Colon (tissue), 2 donors: ENCODE measurements around the gene FRMD1.

Source experiments
- FAIRE-seq: peaks from 2 replicates; lab custom pipeline; 2012; peaks lifted over from hg19 to GRCh38; lab: Jason Lieb, UNC
- donor health status: control.
- donor health status: control.

FRMD1 gene

DNA sequence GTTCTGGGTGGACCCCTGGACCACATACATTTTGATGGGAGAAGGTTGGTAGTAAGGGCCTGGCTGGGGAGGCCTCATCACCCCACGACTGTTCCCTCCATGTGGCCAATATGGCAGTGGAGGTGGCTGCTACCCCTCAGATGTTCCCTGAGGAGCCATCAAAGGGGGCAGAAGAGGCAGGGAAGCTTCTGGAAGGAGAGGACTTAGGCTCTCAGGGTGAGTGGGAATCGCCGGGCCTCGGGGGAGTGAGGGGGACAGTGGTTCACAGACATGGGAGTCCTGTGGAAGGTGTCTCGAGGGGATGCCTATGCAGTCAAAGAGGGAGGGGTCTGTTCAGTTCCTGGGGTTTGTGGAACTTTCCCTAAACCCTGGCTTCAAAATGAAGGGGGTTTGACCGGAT, 32.9 kb upstream of the FRMD1 start:
- no peak for FAIRE-seq

DNA sequence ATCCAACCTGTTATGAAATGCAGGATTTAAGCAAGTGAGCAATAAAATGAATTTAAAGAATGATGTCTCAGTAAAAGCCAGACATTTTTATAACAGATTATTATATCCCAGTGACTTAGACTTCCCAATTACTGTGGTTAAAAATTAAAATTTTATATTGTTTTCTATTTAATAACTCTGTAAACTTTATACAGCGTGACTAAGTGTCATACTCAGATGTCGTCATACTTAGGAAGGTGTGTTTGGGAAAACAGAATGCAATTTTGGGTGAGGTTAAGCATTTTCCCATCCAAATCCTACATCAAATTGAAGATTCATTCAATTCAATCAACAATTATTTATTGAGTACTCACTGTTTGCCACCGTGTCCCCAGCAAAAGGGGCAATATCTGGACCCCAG, 31.4 kb upstream of the FRMD1 start:
- no peak for FAIRE-seq

DNA sequence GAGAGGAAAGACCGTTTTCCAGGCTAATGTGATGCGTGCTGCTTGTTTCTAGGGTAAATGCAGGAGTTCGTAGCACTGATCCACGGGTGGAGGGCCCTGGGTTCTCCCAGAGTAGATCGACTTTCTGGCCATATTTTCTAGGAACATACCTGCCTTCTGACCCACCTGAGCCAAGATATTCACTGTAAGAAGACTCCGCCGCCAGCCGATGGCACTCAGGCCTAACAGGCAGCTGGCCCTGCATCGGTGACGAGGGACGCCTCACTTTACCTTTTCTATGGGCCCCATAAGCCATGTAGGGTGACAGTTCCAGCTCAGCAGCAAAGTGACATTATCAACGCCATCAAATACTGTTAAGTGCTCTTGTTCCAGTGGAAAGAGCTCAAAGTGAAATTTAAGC, 30.2 kb upstream of the FRMD1 start:
- no peak for FAIRE-seq

DNA sequence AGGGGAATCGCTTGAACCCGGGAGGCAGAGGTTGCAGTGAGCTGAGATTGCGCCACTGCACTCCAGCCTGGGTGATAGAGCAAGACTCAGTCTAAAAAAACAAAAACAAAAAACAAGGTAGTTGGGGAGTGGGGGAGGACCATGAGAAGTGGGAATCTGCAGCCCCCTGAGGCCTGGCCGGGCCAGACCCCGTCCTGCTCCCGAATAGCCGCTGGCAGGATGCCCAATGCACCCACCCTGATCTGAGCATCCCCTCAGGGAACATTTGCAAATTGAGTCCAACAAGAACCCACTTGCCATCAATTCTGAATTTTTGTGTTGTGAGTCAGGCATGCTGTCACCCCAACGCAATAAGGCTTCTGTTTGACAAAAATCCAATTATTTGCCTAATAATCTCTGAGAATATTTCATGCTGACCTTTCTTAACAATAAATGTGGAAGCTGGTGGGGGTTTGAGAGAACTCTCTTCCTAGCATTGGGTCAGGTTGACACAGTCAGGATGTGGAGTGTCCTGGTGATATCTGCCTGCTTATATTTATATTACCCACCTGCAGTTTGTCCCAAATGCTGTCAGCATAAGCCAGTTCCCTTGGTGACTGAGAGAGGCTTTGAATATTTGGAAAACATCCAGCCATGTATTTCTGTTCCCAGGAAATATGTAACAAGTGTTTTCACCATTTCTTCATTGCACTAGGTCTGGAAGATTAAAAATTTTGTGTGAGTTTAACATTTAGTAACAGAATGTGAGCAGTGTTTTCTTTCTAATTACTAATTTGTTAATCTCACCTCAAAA, 28.4 kb upstream of the FRMD1 start:
- FAIRE-seq: no peak

DNA sequence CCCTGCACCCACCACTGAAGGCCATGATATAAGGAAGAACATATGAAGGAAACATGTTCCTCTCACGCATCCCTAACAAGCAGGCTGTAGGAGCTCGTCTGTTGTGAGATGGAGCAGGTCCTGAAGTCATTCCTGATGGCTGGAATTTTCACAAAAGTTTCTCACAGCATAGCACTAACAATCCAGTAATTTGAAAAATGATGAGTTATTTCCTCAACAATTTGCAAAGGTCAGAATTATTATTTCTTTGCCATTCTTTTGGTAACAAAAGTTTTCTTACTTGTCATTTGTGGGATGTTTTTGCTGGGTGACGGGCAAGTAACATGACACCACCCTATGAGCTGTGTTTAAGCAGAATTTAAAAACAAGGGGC, 27.6 kb upstream of the FRMD1 start:
- FAIRE-seq: no peak

DNA sequence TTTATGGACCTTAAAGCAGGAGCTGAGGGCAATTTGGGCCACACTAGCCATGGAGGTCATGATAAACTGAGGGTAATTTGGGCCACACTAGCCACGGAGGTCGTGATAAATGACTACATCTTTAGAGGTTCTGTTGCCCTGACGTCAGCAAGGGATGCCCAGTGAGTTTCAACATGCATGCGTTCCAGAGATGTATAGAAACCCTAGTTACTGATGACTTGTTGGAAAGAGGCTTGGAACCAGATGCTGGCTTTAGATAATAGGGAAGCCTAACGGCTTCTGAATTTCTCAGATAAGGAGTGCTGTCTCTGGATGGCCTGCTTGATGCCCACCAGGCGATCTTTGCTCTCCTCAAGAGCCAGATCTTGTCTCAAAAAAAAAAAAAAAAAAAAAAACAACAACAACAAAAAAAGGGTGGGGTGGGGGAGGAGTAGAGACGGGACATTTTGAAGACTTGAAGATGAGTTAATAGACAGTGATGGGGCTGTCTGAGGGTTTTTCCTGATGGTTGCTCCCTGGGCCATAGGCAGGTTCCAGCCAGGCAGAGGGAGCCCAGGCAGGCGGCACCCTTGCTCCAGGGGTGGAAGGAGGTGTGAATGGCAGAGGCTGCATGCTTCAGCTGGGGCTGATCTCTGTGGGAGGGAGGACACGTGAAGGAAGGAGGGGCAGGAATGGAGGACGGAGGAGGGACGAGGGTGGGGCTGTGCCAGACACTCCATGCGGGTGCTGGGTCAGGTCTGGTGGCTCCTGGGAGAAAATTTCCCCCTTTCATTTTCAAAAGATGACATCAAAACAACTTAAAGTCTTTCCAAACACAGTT, 27.0 kb upstream of the FRMD1 start:
- FAIRE-seq: no peak

DNA sequence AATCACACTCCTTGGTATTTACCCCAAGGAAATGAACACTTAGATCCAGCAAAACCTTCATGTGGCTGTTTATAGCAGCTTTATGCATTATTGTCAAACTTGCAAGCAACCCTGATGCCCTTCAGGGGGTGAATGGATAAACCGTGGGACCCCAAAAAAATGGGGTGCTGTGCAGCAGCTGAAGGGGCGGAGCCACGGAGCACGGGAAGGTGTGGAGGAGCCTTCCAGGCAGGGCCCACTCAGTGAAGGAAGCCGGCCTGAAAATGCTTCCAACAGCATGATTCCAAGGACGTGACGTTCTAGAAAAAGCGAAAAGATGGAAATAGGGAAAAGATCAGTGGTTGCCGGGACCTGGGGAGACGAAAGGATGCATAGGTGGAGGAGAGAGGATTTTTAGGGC, 25.6 kb upstream of the FRMD1 start:
- FAIRE-seq: no peak

DNA sequence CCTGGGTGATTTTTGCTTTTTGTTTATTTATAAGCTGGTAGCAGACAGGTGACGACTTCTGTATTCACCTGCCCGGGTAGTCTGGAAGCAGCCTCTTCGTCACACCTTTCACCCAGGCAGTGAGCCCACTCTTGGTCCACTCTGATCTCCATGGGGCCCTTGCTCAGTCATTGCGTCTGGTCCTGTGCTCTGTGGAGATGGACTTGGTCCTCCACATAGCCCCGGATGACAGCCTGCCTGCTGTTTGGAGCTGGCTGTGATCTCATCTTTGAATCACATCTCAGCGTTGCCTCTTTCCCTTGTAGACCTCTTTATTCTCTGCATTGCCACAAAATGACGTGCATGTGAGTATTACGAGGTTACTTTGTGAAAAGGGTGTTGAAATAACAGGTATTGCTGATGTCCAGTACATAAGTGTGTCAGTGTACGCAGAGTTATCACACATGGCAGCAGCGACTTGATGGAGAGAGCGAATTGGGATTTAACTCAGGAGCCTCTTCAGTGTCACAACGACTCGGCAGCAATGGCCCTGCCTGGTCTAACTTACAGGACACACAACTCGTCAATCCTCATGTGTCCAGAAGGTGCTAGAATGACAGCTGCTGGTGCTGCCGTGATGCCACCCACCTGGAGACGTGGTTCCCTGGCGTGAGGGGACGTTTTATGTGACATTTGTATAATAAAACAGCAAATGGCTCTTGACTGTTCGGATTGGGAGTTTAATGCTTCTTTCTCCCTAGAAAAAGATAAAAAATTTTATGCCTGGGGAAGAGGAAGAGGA, 24.2 kb upstream of the FRMD1 start:
- FAIRE-seq: no peak

DNA sequence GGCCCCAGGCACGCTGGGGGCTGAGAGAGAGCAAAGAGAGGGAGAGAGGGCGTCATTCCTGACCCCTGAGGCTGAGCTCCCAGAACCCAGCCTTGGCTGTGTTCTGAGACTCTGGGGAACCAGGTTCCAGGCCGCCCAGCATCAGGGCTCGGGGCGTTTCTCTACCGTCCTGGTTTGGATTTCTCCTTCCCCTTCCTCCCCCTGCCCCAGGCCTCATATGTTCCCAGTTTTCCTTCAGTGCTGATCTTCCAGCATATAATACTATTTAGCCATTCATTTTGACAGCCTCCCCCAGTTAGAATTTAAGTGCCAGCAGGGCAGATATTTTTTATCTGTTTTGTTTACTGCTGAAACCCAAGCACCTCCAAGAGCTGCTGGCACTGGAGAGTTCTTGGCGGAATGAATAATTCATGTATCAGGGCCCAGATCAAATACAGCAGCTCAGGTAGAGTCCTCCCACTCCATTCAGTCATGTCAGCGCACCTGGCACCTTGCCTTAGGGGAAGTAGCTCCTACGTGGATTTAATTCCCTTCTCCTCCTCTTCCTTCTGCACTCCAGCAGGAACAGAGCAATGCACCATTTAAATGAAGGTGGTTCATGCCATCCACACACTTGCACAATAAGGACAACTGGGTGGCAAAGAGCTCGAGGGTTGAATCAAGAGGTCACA, 23.4 kb upstream of the FRMD1 start:
- FAIRE-seq: no peak

DNA sequence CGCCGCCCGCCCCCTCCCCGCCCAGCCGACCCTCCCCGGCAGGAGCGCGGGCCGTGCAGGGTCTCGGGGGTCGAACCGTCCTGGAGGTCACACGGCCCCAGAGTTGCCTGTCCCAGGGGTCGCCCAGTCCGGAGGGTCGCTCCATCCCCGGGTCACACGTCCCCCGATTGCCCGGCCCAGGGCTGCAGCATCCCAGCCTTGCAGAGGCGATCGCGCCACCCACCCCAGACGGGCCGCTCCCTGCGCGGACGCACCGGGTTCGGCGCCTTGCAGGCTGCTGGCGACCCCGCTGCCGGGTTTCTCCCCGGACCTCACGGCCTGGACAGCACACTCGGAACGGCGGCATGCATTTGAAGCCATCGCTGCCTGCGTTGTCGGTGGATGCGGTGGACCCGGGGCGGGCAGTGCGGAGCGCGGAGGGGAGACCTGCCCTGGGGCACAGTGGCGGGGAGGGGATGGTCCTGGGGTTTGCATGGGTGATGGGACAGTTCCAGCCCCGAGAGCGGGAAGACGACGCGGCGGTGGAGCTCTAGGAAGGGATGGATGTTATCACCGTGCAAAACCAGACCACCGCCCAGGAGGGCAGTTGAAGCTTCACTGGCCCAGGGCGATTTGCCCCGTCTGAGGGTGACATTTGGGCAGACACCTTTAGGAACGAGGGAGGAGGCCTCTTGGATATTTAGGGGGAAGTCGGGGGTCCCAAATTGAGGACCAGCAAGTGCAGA, 22.7 kb upstream of the FRMD1 start:
- no peak for FAIRE-seq

DNA sequence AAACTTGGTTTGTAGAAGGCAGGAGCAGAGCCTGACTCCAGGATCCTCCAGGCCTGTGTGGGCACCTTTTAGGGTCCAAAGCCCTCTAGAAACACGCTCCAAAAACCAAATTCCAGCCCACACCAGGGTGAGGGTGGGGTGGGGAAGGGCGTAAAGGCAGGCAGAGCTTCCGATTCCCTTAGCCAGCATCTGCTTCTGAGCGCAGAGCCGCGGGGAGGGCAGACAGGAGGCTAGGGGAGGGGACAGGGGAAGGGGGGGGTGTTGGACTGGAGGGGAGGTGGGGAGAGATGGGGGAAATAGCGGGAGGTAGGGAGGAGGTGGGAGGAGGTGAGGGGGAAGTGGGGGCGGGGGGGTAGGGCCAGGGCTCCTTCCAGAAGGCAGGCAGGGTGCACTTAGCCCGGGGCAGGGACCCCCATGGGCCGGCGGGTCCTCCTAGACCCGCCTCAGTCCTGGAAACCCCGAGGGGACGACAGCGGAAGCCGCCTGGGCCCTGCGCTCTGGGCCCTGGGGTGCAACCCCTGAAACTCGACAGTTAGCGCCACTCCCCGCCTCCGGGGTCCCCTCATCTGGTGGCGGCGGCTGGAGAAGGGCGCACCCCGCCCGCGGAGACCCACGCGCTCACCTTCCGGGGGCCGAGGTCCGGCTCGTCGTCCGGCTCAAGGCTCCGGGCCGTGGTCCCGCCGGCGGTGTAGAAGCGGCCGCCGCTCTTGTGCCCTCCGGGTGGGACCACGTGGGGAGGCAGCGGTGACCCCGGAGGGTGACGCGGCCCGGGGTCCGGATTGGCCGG, 22.0 kb upstream of the FRMD1 start:
- FAIRE-seq: no peak

DNA sequence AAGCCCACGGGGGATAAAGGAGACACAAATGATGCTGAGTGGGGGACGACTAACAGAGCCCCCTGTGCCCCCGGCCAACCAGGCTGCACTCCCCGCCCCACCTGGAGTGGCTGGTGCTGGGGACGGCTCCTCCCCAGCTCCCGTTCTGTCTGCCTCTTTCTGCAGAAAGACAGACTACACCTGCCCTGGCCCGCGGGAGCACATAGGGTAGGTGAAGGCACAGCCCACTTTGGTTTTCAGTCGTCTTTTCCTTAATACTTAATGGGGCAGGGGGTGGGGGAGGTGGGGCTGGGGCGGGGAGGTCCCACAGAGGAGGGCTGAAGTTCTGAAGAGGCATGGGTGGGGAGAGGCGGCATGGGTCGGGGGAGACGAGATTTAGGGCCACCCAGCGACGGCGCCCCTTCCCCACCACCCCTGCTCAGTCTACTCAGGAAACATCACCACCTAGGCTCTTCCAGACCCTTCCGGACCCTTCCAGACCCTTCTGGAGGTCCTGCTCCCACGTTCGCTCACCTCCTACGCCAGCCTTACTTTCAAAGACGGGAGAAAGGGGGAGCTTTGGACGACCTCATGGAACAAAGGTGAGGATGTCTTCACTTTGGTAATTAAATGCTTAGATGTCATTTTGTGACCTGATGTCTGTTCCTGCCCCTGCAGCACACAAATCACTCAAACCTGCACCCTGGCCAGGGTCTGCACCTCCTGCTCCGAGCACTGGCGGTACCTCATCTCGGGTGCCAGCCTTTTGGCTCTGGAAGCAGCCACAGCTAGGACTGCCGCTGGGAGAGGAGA, 21.2 kb upstream of the FRMD1 start:
- no peak for FAIRE-seq

DNA sequence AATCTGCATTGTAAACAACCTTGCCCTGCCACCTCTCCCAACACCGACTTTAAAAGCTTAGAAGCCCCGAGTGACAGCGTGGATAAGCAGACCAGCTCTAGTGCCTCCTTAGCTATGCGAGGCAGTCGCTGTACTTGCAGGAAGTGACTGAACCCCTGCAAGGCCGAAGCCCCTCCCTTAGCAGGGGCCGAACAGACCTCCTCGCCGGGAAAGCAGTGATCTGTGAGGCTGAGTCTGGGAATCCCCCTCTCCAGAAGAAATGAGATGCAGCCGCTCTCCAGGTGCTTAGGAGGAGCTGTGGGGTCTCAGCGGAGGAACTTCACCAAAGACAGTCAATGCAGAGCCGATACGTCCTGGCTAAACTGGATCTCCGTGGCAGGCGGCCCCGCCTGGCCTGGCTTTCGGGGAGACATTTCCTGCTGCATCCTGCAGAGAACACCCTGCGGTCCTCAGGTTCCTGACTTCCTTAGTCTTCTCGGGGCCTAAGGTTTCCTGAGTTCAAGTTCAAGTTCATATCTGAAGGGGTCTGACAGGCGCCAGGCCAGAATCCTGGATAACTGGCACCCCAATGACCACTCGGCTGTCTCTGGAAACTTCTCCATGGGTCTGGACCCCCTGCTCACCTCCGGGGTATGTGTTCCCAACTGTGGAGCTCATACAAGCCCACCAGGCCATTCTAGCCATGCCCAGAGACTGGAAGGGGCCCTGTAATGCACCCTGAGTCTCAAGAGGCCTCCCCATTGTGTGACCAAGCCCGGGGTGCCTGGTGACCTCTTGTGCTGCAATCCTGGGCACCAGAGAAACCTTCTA, 20.4 kb upstream of the FRMD1 start:
- FAIRE-seq: no peak

DNA sequence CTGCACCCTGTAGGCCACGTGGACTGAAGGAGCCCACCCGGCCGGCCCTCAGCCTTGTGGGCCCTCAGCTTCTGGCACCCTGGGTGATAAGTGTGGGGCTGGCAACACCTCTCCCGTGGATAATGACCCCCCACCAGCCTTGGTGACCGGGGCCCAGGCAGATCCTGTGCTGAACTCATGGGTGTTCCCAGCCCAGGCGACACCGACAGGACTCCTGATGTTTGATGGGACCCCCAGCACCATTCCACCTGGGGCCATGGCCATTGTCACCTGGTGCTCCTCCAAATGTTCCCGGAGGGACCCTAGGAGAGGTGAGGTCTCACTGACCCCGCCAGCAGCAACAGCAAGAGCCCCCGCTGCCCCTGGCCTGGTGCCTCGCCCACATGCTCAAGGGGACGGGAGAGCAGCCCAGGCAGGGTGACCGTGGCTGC, 19.4 kb upstream of the FRMD1 start:
- no peak for FAIRE-seq

DNA sequence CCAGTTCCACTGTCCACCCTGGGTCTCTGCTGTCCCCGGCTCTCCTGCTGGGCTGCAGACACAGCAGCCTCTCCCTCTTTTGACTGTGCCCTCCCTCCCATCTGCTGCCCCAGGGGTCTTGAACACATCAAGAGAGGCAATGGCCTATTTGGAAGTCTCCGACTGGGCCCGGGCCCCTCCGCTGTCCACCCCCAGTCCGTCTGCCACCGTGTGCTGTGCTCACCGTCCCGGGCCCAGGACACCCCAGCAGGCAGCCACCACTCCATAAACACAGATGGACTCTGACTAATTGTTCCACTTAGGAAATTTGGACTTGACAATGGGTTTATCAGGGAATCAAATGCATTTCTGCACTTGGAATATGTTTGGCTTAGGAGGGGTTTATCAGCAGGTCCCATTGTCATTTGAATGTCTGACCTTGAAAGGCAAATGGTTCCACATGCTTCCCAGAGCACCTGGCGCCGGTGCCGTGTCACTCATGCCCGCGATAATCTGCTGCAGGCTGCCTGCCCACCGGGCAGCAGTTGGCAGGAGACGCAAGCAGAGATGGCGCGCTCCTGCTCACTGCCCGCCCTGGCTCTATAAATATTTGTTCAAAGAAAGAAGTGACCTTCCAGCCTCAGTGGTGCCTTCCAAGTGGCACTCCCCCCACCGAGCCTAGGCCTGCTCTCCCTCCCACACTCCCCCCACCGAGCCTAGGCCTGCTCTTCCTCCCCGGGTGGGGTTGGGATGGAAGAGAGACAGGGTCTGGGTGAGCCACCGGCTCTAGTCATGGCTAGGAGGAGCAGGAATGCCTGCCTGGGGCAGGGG, 18.8 kb upstream of the FRMD1 start:
- no peak for FAIRE-seq

DNA sequence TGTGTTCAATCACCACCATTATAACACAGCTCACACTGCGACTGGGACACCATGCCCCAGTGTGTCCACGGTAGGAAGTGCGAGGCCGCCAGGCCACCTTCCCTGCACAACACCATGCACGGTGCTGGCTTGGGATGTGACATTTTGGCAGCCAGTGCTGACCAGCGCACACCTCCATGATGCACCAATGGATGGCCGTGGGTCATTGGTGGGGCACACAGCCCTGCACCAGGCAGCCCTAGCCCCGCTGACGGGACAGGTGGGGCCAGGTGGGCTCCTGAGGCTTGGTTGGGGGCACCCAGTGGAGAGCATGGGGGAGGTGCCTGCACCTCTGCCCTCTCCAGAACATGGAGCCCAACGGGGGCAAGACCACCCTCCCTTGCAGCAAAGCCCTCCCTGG, 18.2 kb upstream of the FRMD1 start:
- FAIRE-seq: no peak

DNA sequence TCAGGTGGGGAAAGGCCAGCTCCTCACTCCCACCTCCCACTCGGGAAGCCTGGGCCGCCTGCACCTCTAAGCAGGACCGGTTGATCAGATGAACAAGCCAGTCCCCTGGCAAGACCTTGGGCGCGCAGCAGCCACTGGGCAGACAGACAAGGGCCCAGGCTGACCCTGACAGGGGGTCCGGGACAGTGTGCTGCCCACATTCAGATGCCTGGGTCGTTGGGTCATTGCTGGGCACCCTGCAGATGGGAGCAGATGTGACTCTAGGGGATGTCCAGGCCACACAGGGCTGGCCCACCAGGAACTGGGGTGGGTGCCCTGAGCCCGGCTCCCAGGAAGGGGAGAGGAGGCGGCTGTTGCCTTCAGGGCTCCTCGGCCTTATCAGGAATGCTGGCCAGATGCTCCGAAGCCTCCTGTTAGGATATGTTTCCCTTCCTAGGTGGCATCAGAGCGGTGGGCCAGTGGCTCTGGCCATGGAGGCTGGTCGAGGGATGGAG, 17.3 kb upstream of the FRMD1 start:
- no peak for FAIRE-seq

DNA sequence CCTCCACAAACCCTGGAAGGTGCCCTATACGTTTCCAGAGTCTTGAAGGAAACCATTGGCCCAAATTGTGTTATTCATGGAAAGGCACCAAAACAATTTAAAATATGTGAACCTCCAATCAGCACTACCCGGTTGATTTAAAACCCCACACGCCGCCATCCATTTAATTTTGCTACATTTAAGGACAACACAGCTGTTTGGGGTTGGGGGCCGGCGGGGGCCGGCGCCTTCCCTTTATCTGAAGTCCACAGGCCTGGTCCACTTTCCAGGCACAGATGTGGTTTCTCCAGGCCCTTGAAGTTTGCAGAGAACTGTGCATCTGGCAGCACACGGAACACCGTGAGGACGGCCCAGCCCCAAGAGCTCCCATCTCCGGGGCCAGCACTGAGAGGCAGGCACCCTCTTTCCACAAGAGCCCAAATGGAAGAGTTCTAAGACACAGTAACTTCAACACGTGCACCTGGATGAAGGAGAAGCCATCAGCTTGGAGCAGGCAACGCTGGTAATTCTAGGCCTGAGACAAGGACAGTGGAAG, 16.8 kb upstream of the FRMD1 start:
- FAIRE-seq: no peak
